Measurements from ENCODE around the gene DOK7.

Gene DOK7

GRCh38 chr4:3467601-3468031 is 4.5 kb downstream of the DOK7 start:
- no peak overlapping the region for H3K4me3 ChIP-seq (replicated peaks; ENCODE audit: low read depth, low read length)
- TF ChIP-seq, protein P1, sequence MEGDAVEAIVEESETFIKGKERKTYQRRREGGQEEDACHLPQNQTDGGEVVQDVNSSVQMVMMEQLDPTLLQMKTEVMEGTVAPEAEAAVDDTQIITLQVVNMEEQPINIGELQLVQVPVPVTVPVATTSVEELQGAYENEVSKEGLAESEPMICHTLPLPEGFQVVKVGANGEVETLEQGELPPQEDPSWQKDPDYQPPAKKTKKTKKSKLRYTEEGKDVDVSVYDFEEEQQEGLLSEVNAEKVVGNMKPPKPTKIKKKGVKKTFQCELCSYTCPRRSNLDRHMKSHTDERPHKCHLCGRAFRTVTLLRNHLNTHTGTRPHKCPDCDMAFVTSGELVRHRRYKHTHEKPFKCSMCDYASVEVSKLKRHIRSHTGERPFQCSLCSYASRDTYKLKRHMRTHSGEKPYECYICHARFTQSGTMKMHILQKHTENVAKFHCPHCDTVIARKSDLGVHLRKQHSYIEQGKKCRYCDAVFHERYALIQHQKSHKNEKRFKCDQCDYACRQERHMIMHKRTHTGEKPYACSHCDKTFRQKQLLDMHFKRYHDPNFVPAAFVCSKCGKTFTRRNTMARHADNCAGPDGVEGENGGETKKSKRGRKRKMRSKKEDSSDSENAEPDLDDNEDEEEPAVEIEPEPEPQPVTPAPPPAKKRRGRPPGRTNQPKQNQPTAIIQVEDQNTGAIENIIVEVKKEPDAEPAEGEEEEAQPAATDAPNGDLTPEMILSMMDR (IDR thresholded peaks at IDR 0.05; ENCODE audit: low read length, missing control alignments) = no peak
- no peak for DNase-seq (ENCODE audit: low read depth)

- TF ChIP-seq, protein P1 (IDR thresholded peaks at IDR 0.05; ENCODE audit: low read length, missing control alignments) = no peak
- no peak for DNase-seq (ENCODE audit: low read depth)
- no peak overlapping the region for H3K4me3 ChIP-seq (replicated peaks; ENCODE audit: low read depth, low read length)
These were observed 5.0 kb downstream of the DOK7 start for GRCh38 chr4:3468154-3468553.

GRCh38 chr4:3468804-3469203 is 5.7 kb downstream of the DOK7 start:
- no peak overlapping the region for H3K4me3 ChIP-seq (replicated peaks; ENCODE audit: low read depth, low read length)
- DNase-seq (ENCODE audit: low read depth) = no peak
- TF ChIP-seq, protein P1 (IDR thresholded peaks at IDR 0.05; ENCODE audit: low read length, missing control alignments) = no peak

DNA sequence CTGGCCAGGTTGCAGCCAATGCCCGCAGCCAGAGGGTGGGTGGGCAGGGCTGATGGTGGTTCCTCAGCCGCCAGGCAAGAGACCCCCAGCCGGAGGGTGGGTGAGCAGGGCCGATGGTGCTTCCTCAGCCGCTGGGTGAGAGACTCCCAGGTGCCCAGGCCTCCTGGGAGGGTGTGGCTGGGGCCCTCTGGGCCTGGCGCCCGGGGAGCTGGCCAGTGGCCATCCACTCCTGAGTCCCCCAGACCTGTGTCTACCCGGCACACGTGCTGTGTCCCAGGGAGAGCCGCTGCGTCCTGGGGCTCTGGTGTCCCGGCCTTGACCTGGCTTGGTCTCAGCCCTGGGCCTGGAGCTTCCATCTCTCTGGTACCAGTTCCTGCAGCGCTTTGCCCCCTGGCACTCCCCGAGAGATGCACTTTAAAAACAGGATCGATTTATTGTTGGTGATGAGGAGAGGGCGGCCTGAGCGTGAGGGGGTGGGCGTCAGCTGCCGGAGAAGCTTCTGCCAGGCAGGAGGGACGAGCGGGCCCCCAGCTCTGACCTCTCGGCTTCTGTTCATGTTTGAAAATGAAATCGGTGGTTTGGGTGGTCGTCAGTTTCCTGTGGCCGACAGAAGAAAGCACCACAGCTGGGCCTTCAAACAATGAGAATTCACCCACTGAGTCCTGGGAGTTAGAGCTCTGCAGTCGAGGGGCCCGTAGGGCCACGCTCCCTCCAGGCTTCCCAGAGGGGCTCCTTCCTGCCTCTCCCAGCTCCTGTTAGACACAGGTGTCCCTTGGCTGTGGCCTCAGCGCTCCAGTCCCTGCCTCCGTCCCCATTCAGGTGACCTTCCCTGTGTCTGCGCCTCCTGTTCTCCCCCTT is 6.5 kb downstream of the DOK7 start:
- DNase-seq (ENCODE audit: low read depth) = no peak
- TF ChIP-seq, protein P1 (IDR thresholded peaks at IDR 0.05; ENCODE audit: low read length, missing control alignments) = no peak
- H3K4me3 ChIP-seq (replicated peaks; ENCODE audit: low read depth, low read length) = no peak overlapping the region

- DNase-seq (ENCODE audit: low read depth) = peak; percentile 23
- TF ChIP-seq, protein P1 (IDR thresholded peaks at IDR 0.05; ENCODE audit: low read length, missing control alignments) = no peak
- no peak overlapping the region for H3K4me3 ChIP-seq (replicated peaks; ENCODE audit: low read depth, low read length)
These were observed 7.4 kb downstream of the DOK7 start for GRCh38 chr4:3470244-3471097.

- no peak overlapping the region for H3K4me3 ChIP-seq (replicated peaks; ENCODE audit: low read depth, low read length)
- TF ChIP-seq, protein P1 (IDR thresholded peaks at IDR 0.05; ENCODE audit: low read length, missing control alignments) = no peak
- DNase-seq (ENCODE audit: low read depth) = no peak
These were observed 8.1 kb downstream of the DOK7 start for GRCh38 chr4:3471098-3471760.
